ENCODE data around the gene SNRNP27.
"Not testable (repeated sequence)": the region's sequence is repeated elsewhere in the genome, so short reads cannot be mapped to it uniquely, and the experiment has no call there.

Gene SNRNP27, protein sequence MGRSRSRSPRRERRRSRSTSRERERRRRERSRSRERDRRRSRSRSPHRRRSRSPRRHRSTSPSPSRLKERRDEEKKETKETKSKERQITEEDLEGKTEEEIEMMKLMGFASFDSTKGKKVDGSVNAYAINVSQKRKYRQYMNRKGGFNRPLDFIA

DNA sequence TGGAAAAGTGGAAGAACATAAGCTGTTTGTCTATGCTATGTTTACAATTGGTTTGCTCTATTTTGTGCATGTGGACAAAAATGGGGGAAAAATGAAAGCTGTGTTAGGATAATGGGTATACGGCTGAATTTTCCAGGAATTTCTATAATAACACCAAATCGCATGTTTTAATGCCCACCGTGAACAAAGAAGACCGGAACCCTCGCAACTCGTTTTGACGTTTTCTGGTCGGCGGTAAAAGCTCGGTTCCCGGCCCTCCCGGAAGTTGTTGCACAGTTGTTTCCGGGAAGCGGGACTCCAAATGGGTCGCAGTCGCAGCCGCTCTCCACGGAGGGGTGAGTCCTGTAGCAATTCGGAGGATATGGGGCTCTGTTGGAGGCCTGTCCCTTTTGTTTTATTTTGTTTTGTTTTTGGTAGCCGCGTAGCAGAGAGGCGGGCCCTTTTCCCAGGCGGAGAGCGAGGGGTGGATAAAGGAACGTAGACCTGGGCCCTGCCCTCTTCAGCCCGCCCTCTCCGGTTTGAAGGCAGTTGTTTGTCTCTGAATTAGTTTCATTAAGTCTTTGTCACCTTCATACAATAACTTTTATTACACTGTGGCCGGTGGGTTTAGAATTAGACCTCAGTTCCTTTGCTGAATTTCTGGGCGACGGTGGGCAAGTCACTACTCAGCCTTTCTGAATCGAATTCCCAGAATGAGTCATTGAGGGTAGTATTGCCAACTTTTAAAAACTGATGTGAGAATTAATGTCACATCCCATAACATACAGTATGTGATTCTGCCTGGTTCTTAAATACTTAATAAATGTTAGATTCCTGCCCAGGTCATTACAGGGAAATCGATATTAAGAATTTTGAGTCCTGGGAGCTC lies at the start of gene SNRNP27:
TSS of gene SNRNP27 (plus strand) at position 273 of the 868 bp plus-strand sequence. CDS start at position 302, 29 bp downstream.
- Mint-ChIP-seq H3K27ac (peak within 1 kb of the TSS; percentile 98), H3K4me1 (ENCODE audit: low read depth) (peaks cover 39% of the 10 kb centered on the region), H3K4me3 (peak within 1 kb of the TSS; percentile 99), H3K9me3 (peaks cover 3% of the 10 kb centered on the region), H3K27me3 (no peaks in the 10 kb centered on the region), H3K36me3 (ENCODE audit: low read depth) (peaks cover 33% of the 10 kb centered on the region)

DNA sequence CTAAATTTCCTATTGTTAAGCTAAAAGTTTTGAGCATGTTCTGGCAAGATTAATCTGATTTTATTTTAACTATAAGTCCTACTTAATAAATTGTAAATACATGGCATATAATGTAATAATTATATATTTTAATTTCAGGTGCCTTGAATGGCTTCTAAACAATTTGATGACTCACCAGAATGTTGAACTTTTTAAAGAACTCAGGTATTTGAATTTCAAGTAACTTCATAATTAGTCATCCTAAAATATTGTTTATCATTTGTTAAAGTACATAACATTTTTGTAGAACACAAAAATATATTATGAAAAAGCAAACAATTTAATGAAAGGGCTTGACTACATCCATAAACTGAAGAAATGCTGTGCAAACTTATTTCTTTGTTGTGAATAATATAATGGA lies 49.8 kb upstream of the SNRNP27 start:
- Mint-ChIP-seq H3K4me3 (no peak overlapping the region), H3K36me3 (ENCODE audit: low read depth) (peaks cover 57% of the 10 kb centered on the region), H3K9me3 (no peaks in the 10 kb centered on the region), H3K4me1 (ENCODE audit: low read depth) (peaks cover 11% of the 10 kb centered on the region), H3K27ac (no peak overlapping the region), H3K27me3 (no peaks in the 10 kb centered on the region)

DNA sequence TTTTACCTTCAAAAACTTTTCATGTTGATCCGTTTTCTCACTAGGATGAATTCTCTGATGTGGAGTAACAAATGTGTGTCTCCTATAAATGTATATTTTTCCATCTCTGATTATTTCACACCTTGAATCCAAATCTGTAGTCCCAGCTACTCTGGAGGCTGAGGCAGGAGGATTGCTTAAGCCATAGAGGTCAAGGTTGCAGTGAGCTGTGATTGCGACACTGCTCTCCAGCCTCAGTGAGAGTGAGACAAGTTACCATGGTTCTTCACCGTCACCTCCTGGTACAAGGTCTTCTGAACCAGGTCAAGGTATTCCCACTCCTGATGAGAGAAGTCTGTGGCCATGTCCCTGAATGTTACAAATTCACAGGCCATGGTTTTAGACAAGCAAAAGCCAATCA lies 49.2 kb upstream of the SNRNP27 start:
- Mint-ChIP-seq H3K4me3 (no peak overlapping the region), H3K9me3 (no peaks in the 10 kb centered on the region)

DNA sequence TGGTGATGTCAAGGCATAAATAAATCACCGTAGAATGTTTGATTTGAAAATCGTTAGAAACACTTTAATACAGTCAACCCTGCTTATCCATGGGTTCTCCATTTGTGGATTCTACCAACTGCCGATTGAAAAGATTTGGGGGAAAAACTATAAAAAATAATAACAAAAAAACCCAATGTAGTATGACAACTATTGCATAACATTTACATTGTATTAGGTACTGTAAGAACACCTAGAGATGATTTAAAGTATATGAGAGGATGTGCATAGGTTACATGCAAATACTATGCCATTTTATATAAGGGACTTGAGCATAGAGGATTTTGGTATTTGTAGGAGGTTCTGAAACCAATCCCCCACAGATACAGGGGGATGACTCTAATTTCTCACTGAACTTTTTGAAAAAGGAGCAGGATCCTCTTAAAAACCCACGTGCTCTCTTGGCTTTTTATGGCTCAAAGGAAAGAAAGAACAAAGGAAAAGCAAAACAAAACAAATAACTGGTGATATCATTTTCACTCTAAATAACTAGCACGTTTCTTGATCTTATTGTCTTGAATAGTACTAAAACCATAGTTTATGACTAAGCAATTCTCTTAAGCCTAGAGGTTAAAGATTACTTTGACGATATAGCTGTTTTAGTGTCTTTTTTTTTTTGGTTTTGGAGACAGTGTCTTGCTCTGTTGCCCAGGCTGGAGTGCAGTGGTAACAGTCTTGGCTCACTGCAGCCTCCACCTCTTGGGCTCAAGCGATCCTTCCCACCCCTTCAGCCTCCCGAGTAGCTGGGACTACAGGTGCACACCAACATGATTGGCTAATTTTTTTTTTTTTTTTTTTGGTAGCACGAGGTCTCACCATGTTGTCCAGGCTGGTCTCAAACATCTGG lies 47.3 kb upstream of the SNRNP27 start:
- Mint-ChIP-seq H3K36me3 (ENCODE audit: low read depth) (peaks cover 56% of the 10 kb centered on the region), H3K4me3 (no peak overlapping the region), H3K27ac (no peak overlapping the region), H3K27me3 (no peaks in the 10 kb centered on the region), H3K4me1 (ENCODE audit: low read depth) (peaks cover 11% of the 10 kb centered on the region), H3K9me3 (no peaks in the 10 kb centered on the region)

More for the DNA sequence above, 49.2 kb upstream of the SNRNP27 start:
- H3K27me3 Mint-ChIP-seq: no peaks in the 10 kb centered on the region
- H3K4me1 Mint-ChIP-seq (ENCODE audit: low read depth): peaks cover 11% of the 10 kb centered on the region
- H3K36me3 Mint-ChIP-seq (ENCODE audit: low read depth): peaks cover 57% of the 10 kb centered on the region
- no peak overlapping the region for H3K27ac Mint-ChIP-seq

DNA sequence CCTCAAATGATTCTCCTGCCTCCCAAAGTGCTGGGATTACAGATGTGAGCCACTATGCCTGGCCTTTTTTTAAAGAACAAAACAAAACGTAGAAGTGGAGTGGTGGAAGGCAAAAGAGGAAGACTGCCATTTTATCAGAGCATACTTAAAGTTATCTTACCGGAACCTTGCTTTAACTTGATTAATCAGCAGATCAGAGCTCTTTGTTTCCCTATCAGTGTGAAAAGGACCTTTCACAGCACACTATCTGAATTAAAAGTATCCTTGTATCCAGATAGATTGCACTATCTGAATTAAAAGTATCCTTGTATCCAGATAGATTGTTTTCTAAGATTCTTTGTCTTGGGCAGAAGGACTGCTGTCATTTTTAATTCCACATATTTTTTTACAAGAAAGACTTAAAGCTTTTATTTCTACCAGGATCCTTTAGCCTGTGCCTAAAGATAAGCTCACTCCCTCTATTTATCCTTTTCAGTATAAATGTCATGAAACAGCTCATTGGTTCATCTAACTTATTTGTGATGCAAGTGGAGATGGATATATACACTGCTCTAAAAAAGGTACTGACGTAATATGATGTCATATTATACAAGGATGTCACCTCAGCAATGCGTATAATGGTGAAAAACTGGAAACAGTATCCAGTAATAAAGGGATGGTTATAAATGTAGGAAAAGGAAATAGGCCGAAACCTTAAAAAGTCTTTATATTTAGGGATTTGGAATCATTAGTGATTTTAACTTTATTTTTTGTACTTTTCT lies 46.5 kb upstream of the SNRNP27 start:
- H3K4me3 Mint-ChIP-seq: no peak overlapping the region
- H3K4me1 Mint-ChIP-seq (ENCODE audit: low read depth): peaks cover 11% of the 10 kb centered on the region
- no peak overlapping the region for H3K27ac Mint-ChIP-seq
- H3K9me3 Mint-ChIP-seq: no peaks in the 10 kb centered on the region
- H3K36me3 Mint-ChIP-seq (ENCODE audit: low read depth): peaks cover 55% of the 10 kb centered on the region
- no peaks in the 10 kb centered on the region for H3K27me3 Mint-ChIP-seq

DNA sequence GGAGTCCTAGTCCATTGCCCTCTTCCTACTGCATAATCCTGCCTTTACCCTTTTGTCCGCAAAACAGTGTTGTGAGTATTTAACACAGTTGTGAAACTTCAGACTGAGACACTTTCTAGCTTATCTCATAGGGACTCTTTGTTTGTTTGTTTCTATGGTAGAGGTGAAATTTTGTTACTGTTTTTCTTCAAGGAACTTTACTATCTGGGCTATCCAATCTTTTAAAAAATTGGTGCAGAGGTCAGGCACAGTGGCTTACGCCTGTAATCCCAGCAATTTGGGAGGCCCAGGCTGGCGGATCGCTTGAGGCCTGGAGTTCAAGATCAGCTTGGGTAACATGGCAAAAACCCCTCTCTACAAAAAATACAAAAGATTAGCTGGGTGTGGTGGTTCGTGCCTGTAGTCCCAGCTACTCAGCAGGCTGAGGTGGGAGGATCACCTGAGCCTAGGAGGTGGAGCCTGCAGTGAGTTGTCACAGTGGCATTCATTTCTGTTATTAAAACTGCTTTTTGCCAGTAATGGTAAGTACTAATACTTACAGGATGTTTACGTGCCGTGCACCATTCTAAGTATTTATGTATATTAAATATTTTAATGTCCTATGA lies 45.5 kb upstream of the SNRNP27 start:
- no peaks in the 10 kb centered on the region for H3K9me3 Mint-ChIP-seq
- peaks cover 11% of the 10 kb centered on the region for H3K4me1 Mint-ChIP-seq (ENCODE audit: low read depth)
- no peak overlapping the region for H3K4me3 Mint-ChIP-seq
- H3K27me3 Mint-ChIP-seq: no peaks in the 10 kb centered on the region
- H3K36me3 Mint-ChIP-seq (ENCODE audit: low read depth): peaks cover 55% of the 10 kb centered on the region
- H3K27ac Mint-ChIP-seq: no peak overlapping the region

DNA sequence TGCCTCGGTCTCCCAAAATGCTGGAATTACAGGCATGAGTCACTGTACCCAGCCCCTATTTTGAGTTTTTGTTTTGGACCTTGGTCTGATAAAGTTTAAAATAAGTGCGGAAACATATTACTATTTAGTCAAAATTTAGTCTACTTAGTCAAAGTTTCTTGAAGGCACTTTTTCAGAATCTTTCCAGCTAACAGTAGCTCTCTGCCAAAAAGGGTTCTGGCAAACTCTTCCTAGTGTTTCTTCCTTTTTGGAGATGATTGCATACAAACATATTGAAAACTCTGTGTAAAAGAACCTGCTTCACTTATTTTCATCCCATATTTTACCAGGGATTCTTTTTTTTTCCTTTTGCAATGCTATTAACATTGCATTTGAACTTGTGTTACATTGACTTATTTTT lies 35.5 kb upstream of the SNRNP27 start:
- no peaks in the 10 kb centered on the region for H3K4me1 Mint-ChIP-seq (ENCODE audit: low read depth)

DNA sequence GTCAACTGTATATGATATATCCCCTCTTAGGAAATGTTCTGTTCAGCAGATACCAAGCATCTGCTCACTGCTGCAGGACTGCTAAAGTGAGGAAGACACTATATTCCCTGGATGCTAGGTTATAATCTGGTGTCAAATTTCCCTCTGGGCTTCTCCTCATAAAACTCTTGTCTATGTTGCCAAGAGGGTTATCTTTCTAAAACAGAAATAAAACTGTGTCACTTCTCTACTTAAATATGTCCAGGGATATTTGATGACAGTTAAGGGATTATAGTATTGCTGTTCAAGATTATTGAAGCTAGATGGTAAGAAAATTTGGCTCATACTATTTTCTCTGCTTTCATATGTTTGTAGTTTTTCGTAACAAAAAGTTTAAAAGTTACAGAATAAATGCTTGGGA lies 30.5 kb upstream of the SNRNP27 start:
- Mint-ChIP-seq H3K9me3 (no peaks in the 10 kb centered on the region), H3K4me1 (ENCODE audit: low read depth) (no peaks in the 10 kb centered on the region), H3K27ac (no peak overlapping the region), H3K27me3 (no peaks in the 10 kb centered on the region), H3K36me3 (ENCODE audit: low read depth) (peaks cover 32% of the 10 kb centered on the region), H3K4me3 (no peak overlapping the region)

More for the DNA sequence above, 35.5 kb upstream of the SNRNP27 start:
- Mint-ChIP-seq H3K27ac (no peak overlapping the region), H3K36me3 (ENCODE audit: low read depth) (peaks cover 32% of the 10 kb centered on the region), H3K27me3 (no peaks in the 10 kb centered on the region), H3K9me3 (no peaks in the 10 kb centered on the region), H3K4me3 (no peak overlapping the region)

DNA sequence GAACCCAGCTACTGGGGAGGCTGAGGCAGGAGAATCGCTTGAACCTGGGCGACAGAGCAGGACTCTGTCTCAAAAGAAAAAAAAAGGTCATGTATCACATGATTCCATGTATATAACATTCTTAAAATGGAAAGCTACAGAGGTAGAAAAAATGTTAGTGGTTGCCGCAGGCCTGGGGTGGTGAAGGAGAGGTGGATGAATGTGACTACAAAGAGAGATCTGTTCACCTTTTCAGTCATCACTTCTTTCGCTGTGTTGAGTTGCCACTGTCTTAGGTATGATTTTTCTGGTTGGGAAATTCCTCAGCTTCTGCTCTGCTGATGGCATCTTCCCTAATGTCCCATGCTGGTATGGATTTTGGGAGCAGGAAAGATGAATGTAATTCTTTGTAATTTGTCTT lies 5.3 kb upstream of the SNRNP27 start:
- Mint-ChIP-seq H3K4me1 (ENCODE audit: low read depth) (peaks cover 8% of the 10 kb centered on the region), H3K27ac (no peak overlapping the region), H3K36me3 (ENCODE audit: low read depth) (no peaks in the 10 kb centered on the region), H3K27me3 (no peaks in the 10 kb centered on the region), H3K9me3 (peaks cover 3% of the 10 kb centered on the region), H3K4me3 (no peak overlapping the region)

DNA sequence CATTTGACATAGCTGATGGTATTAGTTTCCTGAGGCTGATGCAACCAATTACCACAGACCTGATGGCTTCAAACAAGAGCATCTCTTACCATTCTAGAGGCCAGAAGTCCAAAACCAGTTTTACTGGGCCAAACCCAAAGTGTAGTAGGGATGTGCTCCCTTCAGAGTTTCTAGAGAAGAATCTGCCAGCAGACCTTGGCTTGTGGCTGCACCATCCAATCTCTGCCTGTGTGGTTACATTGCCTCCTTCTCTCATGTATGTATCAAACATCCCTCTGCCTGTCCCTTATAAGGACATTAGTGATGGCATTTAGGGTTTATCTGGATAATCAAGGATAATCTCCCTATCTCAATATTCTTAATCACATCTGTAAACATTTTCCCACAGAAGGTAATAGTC lies 4.5 kb upstream of the SNRNP27 start:
- H3K27ac Mint-ChIP-seq: no peak overlapping the region
- H3K9me3 Mint-ChIP-seq: peaks cover 3% of the 10 kb centered on the region
- no peak overlapping the region for H3K4me3 Mint-ChIP-seq
- no peaks in the 10 kb centered on the region for H3K36me3 Mint-ChIP-seq (ENCODE audit: low read depth)
- no peaks in the 10 kb centered on the region for H3K27me3 Mint-ChIP-seq
- peaks cover 13% of the 10 kb centered on the region for H3K4me1 Mint-ChIP-seq (ENCODE audit: low read depth)

DNA sequence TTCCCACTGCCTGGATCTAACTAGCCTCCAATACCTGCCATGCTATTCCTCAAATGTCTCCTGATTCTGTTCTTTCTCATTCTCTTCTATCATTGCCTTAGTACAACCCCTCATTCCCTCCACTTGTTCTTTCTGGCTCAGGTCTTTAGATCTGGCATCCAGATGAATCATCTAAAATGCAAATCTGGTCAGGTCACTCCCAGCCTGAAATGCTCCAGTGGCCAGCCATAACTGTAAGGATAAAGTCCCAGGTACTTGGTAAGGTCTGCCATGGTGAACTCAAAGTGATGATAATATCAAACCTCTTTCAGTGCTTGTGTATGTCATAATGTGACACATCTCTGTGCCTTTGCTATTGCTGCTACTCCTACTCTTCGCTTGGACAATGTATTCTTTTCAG lies 2.9 kb upstream of the SNRNP27 start:
- Mint-ChIP-seq H3K4me1 (ENCODE audit: low read depth) (peaks cover 26% of the 10 kb centered on the region), H3K9me3 (peaks cover 3% of the 10 kb centered on the region), H3K27ac (no peak overlapping the region), H3K4me3 (no peak overlapping the region), H3K27me3 (no peaks in the 10 kb centered on the region), H3K36me3 (ENCODE audit: low read depth) (peaks cover 6% of the 10 kb centered on the region)

DNA sequence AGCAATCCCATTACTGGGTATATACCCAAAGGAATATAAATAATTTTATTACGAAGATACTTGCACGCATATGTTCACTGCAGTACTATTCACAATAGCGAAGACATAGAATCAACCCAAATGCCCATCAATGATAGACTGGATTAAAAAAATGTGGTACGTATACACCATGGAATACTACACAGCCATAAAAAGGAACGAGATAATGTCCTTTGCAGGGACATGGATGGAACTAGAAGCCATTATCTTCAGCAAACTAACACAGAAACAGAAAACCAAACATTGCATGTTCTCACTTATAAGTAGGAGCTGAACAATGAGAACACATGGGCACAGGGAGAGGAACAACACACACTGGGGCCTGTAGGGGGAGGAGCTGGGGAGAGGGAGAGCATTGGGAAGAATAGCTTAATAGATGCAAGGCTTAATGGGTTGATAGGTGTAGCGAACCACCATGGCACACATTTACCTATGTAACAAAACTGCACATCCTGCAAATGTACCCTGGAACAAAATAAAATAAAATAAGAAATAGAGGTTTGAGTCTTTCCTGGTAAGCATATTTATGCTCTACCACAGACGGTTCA lies 825 bp upstream of the SNRNP27 start:
- H3K27me3 Mint-ChIP-seq, H3K9me3 Mint-ChIP-seq: not testable (repeated sequence)
- H3K27ac Mint-ChIP-seq: peak overlapping the region; percentile 98
- H3K4me3 Mint-ChIP-seq: peak overlapping the region; percentile 99
- H3K4me1 Mint-ChIP-seq (ENCODE audit: low read depth): peaks cover 36% of the 10 kb centered on the region
- H3K36me3 Mint-ChIP-seq (ENCODE audit: low read depth): peaks cover 23% of the 10 kb centered on the region

DNA sequence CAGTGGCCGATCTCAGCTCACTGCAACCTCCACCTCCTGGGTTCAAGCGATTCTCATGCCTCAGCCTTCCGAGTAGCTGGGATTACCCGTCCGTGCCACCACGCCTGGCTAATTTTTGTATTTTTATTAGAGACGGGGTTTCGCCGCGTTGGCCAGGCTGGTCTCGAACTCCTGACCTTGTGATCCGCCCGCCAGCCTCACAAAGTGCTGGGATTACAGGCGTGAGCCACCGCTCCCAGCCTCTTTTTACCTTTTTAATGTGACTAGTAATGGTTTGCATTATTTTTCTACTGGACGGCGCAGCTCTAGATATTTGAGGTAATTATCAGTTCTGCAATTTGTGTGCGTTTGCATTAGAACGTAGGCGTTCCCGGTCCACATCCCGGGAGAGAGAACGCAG lies 981 bp downstream of the SNRNP27 start:
- peak overlapping the region; percentile 99 for H3K4me3 Mint-ChIP-seq
- peaks cover 39% of the 10 kb centered on the region for H3K4me1 Mint-ChIP-seq (ENCODE audit: low read depth)
- H3K36me3 Mint-ChIP-seq (ENCODE audit: low read depth): peaks cover 39% of the 10 kb centered on the region
- H3K9me3 Mint-ChIP-seq, H3K27ac Mint-ChIP-seq, H3K27me3 Mint-ChIP-seq: not testable (repeated sequence)
